NCI-H2029 treated with DMSO at 0.1 percent for 48 hours (cell line): ENCODE results near the gene KRTAP10-6.
"Not testable (repeated sequence)": the region's sequence is repeated elsewhere in the genome, so short reads cannot be mapped to it uniquely, and the experiment has no call there.

Source experiments
- DNase-seq: peaks from one replicate; lab custom pipeline; 2025; lab: John Stamatoyannopoulos, UW

KRTAP10-6 gene

GRCh38 chr21:44557491-44558328 is 34.6 kb downstream of the KRTAP10-6 start:
- DNase-seq = no peak

- no peak for DNase-seq
Measured at GRCh38 chr21:44556879-44557278, 35.4 kb downstream of the KRTAP10-6 start.

- no peak for DNase-seq
Measured at GRCh38 chr21:44555200-44555875, 37.0 kb downstream of the KRTAP10-6 start.

- DNase-seq = no peak
Measured at GRCh38 chr21:44552681-44553080, 39.6 kb downstream of the KRTAP10-6 start.

GRCh38 chr21:44552136-44552535 is 40.2 kb downstream of the KRTAP10-6 start:
- no peak for DNase-seq

GRCh38 chr21:44551340-44551961 is 40.9 kb downstream of the KRTAP10-6 start, which contains the start of gene KRTAP10-2:
KRTAP10-2 (minus strand) TSS chr21:44551505; CDS start chr21:44551458, 47 bp downstream.
- no peak for DNase-seq

- DNase-seq = no peak
Measured at GRCh38 chr21:44550807-44551206, 41.5 kb downstream of the KRTAP10-6 start.

- DNase-seq = not testable (repeated sequence)
Measured at GRCh38 chr21:44550285-44550684, 42.0 kb downstream of the KRTAP10-6 start.

GRCh38 chr21:44549525-44550211 is 42.6 kb downstream of the KRTAP10-6 start:
- no peak for DNase-seq

GRCh38 chr21:44548922-44549321 is 43.4 kb downstream of the KRTAP10-6 start:
- no peak for DNase-seq

GRCh38 chr21:44548381-44548780 is 43.9 kb downstream of the KRTAP10-6 start:
- no peak for DNase-seq

- no peak for DNase-seq
Measured at GRCh38 chr21:44547656-44548331, 44.5 kb downstream of the KRTAP10-6 start.

- DNase-seq = no peak
Measured at GRCh38 chr21:44544566-44544965, 47.7 kb downstream of the KRTAP10-6 start.

- DNase-seq = no peak
Measured at GRCh38 chr21:44542716-44543115, 49.6 kb downstream of the KRTAP10-6 start.
